ENCODE measurements around the gene AOPEP.

DNA sequence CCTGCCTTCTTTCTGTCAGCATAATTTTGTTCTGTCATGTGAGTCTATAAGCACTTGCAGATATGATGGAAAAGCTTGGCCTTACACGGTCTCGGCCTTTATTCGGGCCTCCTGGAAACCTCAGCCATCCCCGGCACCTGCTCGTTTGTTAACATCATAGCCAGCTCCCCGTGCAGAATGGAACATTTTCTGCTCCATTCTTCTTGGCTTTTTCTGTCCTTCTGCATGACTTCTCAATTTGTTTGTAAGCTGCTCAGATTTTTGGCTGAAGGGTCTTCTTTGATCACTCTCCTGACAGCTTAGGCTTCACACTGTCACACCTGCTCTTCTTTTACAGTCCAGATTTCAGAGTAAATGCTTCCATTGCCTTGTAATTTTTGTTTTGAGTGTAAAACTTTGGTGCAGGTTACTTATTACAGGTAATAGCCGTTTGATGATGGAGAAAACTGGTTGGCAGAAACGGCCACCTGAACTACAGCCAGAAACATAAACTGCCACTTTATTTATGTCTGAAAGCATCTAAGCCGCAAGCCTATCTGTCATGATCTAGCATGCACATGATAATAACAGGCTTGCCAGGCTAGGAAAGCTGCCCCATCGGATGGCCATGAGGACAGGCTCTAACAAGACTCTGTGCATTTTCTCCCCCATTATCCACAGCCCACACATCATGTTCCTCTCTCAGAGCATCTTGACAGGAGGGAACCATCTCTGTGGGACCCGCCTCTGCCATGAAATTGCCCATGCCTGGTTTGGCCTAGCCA is 197.0 kb downstream of the AOPEP start:
- TF ChIP-seq, protein P1, sequence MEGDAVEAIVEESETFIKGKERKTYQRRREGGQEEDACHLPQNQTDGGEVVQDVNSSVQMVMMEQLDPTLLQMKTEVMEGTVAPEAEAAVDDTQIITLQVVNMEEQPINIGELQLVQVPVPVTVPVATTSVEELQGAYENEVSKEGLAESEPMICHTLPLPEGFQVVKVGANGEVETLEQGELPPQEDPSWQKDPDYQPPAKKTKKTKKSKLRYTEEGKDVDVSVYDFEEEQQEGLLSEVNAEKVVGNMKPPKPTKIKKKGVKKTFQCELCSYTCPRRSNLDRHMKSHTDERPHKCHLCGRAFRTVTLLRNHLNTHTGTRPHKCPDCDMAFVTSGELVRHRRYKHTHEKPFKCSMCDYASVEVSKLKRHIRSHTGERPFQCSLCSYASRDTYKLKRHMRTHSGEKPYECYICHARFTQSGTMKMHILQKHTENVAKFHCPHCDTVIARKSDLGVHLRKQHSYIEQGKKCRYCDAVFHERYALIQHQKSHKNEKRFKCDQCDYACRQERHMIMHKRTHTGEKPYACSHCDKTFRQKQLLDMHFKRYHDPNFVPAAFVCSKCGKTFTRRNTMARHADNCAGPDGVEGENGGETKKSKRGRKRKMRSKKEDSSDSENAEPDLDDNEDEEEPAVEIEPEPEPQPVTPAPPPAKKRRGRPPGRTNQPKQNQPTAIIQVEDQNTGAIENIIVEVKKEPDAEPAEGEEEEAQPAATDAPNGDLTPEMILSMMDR (conservative IDR thresholded peaks at IDR 0.05 in 1 of 2, IDR thresholded peaks at IDR 0.05 in 1 of 2; ENCODE audit: extremely low read depth in 1 of 2, insufficient read depth in 1 of 2, low read depth in 1 of 2, low read length in 2 of 2) = no peak
- no peak for TF ChIP-seq EZH2 (IDR thresholded peaks at IDR 0.05; ENCODE audit: borderline replicate concordance, low read length)

All from mammary epithelial cell (primary cell).